Natural killer cell (primary cell): ENCODE results near the gene AP1S2. TPM values are rescaled to one million over a fixed set of nuclear protein-coding genes. Genes with fewer than 3 reads are reported as not detected.
A peak's percentile ranks its signal among the peaks of the same experiment; 100 is the strongest.

Experiments used
- ATAC-seq, 3 donors: fragments of 150-1000 bp in 2 of 3; fragments of 200-7000 bp in 1 of 3; cut with Tn5 transposase; 1 replicate in 1 of 3; 2 replicates in 2 of 3; pipeline ENCODE4 v1.10.0; 2021; ENCODE audit warnings: mild to moderate bottlenecking in 2 of 3, moderate library complexity in 2 of 3
- DNase-seq, 2 donors: peaks; one replicate each; pipeline versions ENCODE4 v3.0.0 to v3.0.0-alpha.2; 2013 to 2021; ENCODE audit warnings: mixed read lengths in 1 of 2
- H3K27ac ChIP-seq: one replicate; pipeline ENCODE4 v1.5.1; 2013; ENCODE audit warnings: mild to moderate bottlenecking, low read length
- H3K27me3 ChIP-seq: one replicate; pipeline ENCODE4 v1.6.1; 2013; ENCODE audit warnings: low read length; ENCODE audit not compliant: control insufficient read depth, insufficient read depth
- H3K36me3 ChIP-seq: one replicate; pipeline ENCODE4 v1.6.1; 2013; ENCODE audit warnings: low read length; ENCODE audit not compliant: control insufficient read depth, insufficient read depth
- H3K4me1 ChIP-seq: one replicate; pipeline ENCODE4 v1.6.1; 2013; ENCODE audit warnings: low read length; ENCODE audit not compliant: control insufficient read depth, insufficient read depth
- H3K4me3 ChIP-seq: one replicate; pipeline ENCODE4 v1.5.1; 2013; ENCODE audit warnings: low read length
- H3K9me3 ChIP-seq: one replicate; pipeline ENCODE4 v1.6.1; 2013; ENCODE audit warnings: low read length; ENCODE audit not compliant: control insufficient read depth, insufficient read depth
- H3K27ac Mint-ChIP-seq, 2 donors: one replicate each; pipeline ENCODE4 v1.8.0; 2022; ENCODE audit warnings: mild to moderate bottlenecking in 2 of 2, mixed read lengths in 2 of 2, moderate library complexity in 1 of 2
- H3K27me3 Mint-ChIP-seq, 2 donors: one replicate each; pipeline ENCODE4 v1.8.0; 2022; ENCODE audit warnings: low read depth in 2 of 2, mixed read lengths in 2 of 2
- H3K36me3 Mint-ChIP-seq: one replicate; pipeline ENCODE4 v1.8.0; 2022; ENCODE audit warnings: mixed read lengths
- H3K4me1 Mint-ChIP-seq, 2 donors: one replicate each; pipeline ENCODE4 v1.8.0; 2022; ENCODE audit warnings: mixed read lengths in 2 of 2
- H3K4me3 Mint-ChIP-seq: one replicate; pipeline ENCODE4 v1.8.0; 2022; ENCODE audit warnings: mild to moderate bottlenecking, moderate library complexity, mixed read lengths
- H3K9me3 Mint-ChIP-seq, 2 donors: one replicate each; pipeline ENCODE4 v1.8.0; 2022; ENCODE audit warnings: mixed read lengths in 2 of 2
- CTCF ChIP-seq: fragments of 200-600 bp; IDR thresholded peaks from one replicate; pipeline ENCODE4 v1.8.0; 2022; ENCODE audit warnings: antibody characterized with exemption
- WGBS: methylation state at CpG from one replicate; pipeline ENCODE4 v1.1.7; 2013; ENCODE audit warnings: missing lambda C conversion rate; ENCODE audit not compliant: insufficient coverage; 5-methylcytosine and 5-hydroxymethylcytosine counted together
- intact Hi-C: fragments of 100-400 bp; cut with micrococcal nuclease; formaldehyde crosslinking; loops from one replicate; pipeline ENCODE4 v1.14.2; 2022
- total RNA-seq, 4 donors: library from RNA; stranded (reverse); fragments of 120-200 nt in 1 of 4; gene quantifications; one replicate each; pipeline versions ENCODE4 v1.2.3 to v1.2.4, GENCODE V29; 2013 to 2022

Gene AP1S2
- total RNA-seq, 3 donors from 2014 or later (not counting 1 experiment from before 2014, with no cell fraction given), result 21.0 to 30.8 (median 25.9) TPM

- peaks cover 21% of the 10 kb centered on the region for H3K36me3 Mint-ChIP-seq
Measured at GRCh38 chrX:15812192-15812938, 42.2 kb downstream of the AP1S2 start.

GRCh38 chrX:15808254-15808653 lies 46.4 kb downstream of the AP1S2 start:
- DNase-seq (no peak), ATAC-seq (no peak)
- Mint-ChIP-seq H3K27me3 (no peaks in the 10 kb centered on the region), H3K4me1 (peaks cover 0 to 7% of the 10 kb centered on the region in 2 donors), H3K9me3 (no peaks in the 10 kb centered on the region), H3K36me3 (peaks cover 50% of the 10 kb centered on the region), H3K4me3 (no peak overlapping the region), H3K27ac (no peak overlapping the region)
- 100% methylated on average over 2 of the region's 4 CpGs for WGBS
- no peak for TF ChIP-seq CTCF
- Histone ChIP-seq H3K27ac (no peak overlapping the region), H3K27me3 (no peaks in the 10 kb centered on the region), H3K9me3 (no peaks in the 10 kb centered on the region), H3K36me3 (peaks cover 39% of the 10 kb centered on the region), H3K4me1 (no peaks in the 10 kb centered on the region), H3K4me3 (no peak overlapping the region)
- intact Hi-C loops, result no loop called here

More at GRCh38 chrX:15812192-15812938, 42.2 kb downstream of the AP1S2 start:
- Mint-ChIP-seq H3K4me3 (no peak overlapping the region), H3K9me3 (no peaks in the 10 kb centered on the region), H3K27ac (peak overlapping the region in 1 of 2 donors; percentile 15), H3K4me1 (peaks cover 22 to 27% of the 10 kb centered on the region in 2 donors), H3K27me3 (no peaks in the 10 kb centered on the region)
- DNase-seq (no peak), ATAC-seq (no peak)
- no peak for TF ChIP-seq CTCF
- Histone ChIP-seq H3K4me1 (peaks cover 19% of the 10 kb centered on the region), H3K9me3 (no peaks in the 10 kb centered on the region), H3K4me3 (no peak overlapping the region), H3K36me3 (peaks cover 31% of the 10 kb centered on the region), H3K27me3 (no peaks in the 10 kb centered on the region), H3K27ac (no peak overlapping the region)
- intact Hi-C loops, result no loop called here
- WGBS, result 98% methylated on average over 7 of the region's 8 CpGs

GRCh38 chrX:15804563-15804962 lies 50.0 kb downstream of the AP1S2 start:
- Histone ChIP-seq H3K27me3 (no peaks in the 10 kb centered on the region), H3K9me3 (no peaks in the 10 kb centered on the region), H3K27ac (no peak overlapping the region), H3K4me3 (no peak overlapping the region), H3K36me3 (peaks cover 25% of the 10 kb centered on the region), H3K4me1 (no peaks in the 10 kb centered on the region)
- Mint-ChIP-seq H3K36me3 (peaks cover 34% of the 10 kb centered on the region), H3K9me3 (no peaks in the 10 kb centered on the region), H3K4me3 (no peak overlapping the region), H3K27ac (peak overlapping the region in 1 of 2 donors; percentile 2), H3K27me3 (no peaks in the 10 kb centered on the region), H3K4me1 (peaks cover 0 to 7% of the 10 kb centered on the region in 2 donors)
- ATAC-seq, result no peak
- no peak for DNase-seq
- intact Hi-C loops, result no loop called here
- no peak for TF ChIP-seq CTCF

- peaks cover 4% of the 10 kb centered on the region for H3K4me1 ChIP-seq
- intact Hi-C loops, result no loop called here
- Mint-ChIP-seq H3K9me3 (no peaks in the 10 kb centered on the region), H3K36me3 (peaks cover 5% of the 10 kb centered on the region), H3K27me3 (no peaks in the 10 kb centered on the region), H3K27ac (no peak overlapping the region), H3K4me1 (peaks cover 29 to 46% of the 10 kb centered on the region in 2 donors), H3K4me3 (no peak overlapping the region)
- H3K27me3 ChIP-seq, result no peaks in the 10 kb centered on the region
- DNase-seq (no peak), ATAC-seq (no peak)
- H3K27ac ChIP-seq, result no peak overlapping the region
- no peaks in the 10 kb centered on the region for H3K9me3 ChIP-seq
- peaks cover 14% of the 10 kb centered on the region for H3K36me3 ChIP-seq
- no peak for TF ChIP-seq CTCF
- no peak overlapping the region for H3K4me3 ChIP-seq
- WGBS, result 93% methylated on average over 3 of the region's 4 CpGs
Measured at GRCh38 chrX:15797707-15798106, 56.9 kb downstream of the AP1S2 start.
